ENCODE data around the gene SV2C.

The SV2C gene

GRCh38 chr5:76165711-76166374 is 82.7 kb downstream of the SV2C start:
- DNase-seq = no peak

GRCh38 chr5:76166886-76167576 is 83.8 kb downstream of the SV2C start:
- DNase-seq = no peak

DNA sequence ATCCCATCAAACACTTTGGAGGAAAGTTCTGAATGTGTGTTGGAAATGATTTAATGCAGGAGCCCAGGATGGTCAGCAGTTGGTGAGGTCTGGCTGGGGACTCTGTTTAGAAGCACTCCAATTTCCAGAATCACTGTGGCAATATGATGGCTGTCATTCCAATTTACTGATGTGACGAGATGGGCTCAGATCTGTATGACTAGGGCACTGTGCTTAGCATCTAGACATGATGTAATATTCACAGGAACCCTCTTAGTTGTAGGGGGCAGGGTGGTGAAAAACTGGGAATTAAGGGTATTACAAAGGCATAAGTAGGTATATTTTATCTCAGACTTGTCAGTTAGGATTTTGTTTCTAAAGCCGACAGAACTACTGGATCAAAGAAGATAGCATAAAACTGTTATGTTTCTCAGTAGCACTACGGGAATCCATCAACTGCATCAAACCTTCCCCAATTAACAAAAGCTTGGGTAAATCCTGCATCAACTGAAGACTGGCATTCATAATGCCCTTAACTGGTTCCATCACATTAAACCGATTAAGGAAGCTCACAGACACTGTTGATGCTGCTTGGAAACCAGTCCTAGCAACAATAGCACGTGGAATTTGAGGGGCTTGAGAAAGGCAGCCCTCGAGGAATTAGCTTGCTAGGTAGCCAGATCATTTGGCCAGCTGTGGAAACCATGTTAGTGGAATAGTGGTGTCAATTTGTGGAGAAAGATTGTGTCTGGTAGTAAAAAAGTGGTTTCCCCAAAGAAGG is 86.1 kb downstream of the SV2C start:
- no peak for DNase-seq

- no peak for DNase-seq
These were observed 90.9 kb downstream of the SV2C start for GRCh38 chr5:76174101-76174500.

GRCh38 chr5:76175051-76175666 is 92.0 kb downstream of the SV2C start:
- no peak for DNase-seq

DNA sequence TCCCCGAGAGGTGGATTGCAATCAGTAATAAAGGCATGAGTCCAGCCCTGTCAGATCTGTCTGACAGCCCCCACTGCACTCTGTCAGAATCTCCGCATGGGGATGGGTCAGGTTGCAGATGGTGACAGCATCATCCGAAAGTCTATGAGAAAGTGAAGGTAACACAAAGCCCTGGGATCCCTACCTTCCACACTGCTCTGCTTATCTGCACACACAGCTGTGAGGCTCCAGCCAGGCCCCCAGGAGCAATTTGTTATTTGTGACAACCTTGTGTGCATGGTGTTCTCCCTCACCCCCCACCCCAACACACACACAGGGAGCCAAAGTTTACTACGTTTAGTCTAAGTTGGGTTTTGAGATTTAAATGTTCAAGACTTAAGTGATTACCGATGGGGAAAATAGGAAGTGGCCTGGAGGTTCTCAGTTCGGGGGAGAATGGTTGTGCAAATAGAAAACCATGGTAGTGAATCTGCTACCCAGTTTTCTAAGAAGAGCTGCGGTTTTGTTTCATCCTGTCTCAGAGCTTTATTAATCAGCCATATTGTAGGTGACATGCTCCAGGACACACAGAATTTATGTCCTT is 92.7 kb downstream of the SV2C start:
- DNase-seq = no peak

- DNase-seq = no peak
These were observed 94.8 kb downstream of the SV2C start for GRCh38 chr5:76177978-76178377.

DNA sequence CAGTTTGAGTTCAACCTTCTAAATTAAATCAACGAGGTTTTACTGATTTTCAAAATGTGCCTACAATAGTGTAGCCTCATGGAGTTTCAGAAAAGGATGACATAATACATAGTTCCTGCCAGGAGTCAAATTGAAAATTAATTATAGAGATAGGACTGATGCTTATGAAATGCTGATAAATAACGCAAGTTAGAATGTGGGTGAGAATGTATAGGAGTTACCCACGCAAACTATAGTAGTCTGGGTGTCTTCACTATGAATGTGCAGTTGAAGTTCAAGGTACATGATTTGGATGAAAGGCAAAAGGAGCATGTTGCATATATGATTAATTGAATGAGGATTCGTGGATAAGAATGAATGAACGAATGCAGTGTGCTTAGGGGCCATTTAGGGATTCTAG is 95.7 kb downstream of the SV2C start:
- DNase-seq = no peak

DNA sequence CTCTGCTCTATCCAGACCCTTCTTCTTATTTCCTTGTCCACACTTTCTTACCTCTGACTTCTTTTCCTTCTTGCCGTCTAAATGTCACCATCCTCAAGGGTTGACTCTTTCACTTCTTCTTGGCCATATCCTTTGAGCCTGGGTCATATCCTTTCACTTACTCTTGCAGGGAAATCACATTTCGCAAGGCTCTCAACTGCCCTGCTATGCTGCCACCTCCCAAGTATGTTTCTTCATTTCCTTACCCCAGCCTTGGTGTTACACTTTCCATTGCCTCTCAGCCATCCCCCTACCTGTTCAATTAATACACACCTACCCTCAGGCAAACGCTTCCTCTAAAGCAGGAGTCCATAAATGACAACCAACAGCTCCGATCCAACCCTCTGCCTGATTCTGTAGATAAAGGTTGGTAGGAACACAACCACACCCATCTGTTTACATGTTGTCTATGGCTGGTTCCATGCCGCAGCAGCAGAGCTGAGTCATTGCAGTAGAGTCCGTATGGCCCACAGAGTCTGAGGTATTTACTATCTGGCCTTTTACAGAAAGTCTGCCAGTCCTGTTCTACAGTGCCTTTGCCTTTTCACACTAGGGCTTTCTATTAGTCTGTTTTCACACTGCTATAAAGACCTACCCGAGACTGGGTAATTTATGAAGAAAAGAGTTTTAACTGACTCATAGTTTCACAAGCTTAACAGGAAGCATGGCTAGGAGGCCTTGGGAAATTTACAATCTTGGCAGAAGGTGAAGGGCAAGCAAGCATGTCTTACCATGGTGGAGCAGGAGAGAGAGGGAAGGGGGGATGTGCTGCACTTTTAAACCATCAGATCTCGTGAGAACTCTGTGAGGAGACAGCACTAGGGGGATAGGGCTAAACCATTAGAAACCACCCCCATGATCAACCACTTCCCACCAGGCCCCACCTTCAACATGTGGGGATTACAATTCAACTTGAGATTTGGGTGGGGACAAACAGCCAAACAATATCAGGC is 97.9 kb downstream of the SV2C start:
- no peak for DNase-seq

DNA sequence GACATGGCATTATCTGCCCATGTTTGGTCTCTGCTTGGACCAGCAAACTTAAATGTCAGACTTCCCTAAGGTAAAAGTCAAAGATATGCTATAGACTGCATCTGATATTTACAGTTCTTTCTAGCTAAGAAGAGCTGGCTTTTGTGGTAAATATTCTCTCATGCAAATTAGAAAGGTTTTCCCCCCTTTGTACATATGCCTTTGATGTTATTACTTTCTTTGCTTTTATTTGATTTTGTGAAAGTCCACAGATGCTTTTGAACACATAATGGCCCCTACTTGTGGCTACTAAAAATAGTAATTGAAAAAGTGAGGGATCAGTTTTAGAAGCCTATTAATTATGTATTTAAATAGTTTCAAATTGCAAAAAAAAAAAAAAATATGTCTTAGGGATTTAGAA is 104.2 kb downstream of the SV2C start:
- DNase-seq = no peak

DNA sequence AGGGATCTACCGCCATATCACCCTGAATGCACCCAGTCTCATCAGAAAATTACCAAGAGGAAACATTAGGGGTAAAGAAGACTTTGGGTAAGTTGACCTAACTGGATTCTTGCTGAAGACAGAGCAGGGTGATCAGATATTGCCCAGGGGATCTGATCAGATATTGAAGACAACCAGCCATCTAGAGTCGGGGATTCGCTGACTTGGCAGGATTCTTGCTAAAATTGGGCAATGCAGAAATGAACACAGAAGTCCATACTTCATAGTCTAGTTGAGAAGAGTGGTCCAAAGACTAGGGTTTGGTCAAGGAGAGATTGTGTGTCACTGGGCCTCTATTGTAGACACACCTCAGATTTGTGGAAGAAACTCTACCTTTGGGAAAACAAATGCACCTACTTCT is 107.2 kb downstream of the SV2C start:
- DNase-seq = no peak

- DNase-seq = no peak
These were observed 109.7 kb downstream of the SV2C start for GRCh38 chr5:76192837-76193236.

- DNase-seq = no peak
These were observed 110.5 kb downstream of the SV2C start for GRCh38 chr5:76193635-76194034.

DNA sequence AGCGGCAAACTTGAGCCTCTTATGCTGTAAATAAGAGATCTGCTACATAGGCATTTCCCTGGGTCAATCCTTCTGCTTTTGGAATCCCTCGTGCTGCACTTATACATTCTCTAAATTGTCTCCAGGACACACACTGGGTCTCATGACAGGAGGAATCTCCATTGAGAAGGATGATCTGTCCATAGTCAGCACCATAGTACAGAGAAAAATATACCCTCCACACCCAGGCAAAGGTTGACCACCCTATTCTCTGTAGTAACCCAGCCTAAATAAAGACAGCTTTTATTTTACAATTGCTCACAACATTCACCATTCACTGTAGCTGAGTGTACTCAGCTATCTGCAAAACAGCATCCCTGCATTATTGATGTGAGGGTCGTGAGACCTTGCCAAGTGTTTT is 111.2 kb downstream of the SV2C start:
- no peak for DNase-seq

- no peak for DNase-seq
These were observed 113.3 kb downstream of the SV2C start for GRCh38 chr5:76196457-76196856.

GRCh38 chr5:76196886-76197489 is 113.8 kb downstream of the SV2C start:
- DNase-seq = no peak

DNA sequence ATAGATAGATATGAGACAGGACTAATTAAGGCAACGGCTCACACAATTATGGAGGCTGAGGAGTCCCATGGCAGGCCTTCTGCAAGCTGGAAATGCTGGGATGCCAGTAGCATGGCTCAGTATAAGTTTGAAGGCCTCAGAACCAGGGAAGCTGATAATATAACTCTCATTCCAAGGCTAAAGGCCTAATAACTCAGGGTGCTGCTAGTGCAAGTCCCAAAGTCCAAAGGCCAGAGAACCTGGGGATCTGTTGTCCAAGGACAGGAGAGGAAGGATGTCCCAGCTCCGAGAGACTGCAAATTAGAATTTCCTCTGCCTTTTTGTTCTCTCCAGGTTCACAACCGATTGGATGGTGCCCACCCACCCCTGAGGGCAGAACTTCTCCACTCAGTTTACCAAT is 114.5 kb downstream of the SV2C start:
- no peak for DNase-seq

DNA sequence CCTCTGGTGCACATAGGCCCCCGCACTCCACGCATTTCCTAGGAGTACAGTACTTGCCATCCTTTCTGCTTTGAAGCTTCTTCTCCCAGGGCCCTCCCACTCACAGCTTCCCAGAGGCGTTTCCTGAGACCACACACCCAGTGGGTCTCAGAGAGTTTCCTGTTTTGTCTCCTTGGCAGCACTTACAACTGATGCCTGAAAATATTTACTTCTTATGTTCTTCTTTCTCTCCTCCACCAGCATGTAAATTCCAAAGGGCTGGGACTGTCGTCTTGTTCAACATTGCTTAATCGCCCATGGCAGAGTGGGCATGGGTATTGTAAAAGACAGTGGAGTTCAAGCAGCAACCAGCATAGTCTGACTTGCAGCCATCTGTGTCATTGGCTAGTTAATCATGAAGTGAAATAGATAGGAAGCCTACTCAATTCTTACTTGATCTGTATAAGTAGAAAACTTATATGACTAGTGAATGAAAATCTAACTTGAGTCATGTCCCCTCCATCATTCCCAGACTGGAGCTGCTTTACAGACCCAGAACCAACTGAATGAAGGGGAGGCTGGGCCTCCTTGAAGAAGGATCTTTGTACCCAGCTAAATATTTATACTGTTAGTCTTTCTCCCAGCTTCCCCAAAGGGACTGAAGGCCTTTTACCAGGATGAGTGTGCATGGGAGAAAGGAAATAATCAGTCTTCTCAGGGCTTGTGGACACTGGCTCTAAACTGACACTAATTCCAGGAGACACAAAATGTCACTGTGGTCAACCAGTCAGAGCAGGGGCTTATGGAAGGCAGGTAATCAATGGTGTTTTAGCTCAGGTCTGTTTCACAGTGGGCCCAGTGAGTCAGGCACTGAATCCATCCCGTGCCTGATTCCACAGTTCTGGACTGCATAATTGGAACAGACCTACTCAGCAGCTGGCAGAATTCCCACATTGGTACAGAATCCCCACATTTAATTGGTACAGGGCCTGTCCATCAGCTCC is 116.4 kb downstream of the SV2C start:
- DNase-seq = no peak

- DNase-seq = no peak
These were observed 119.0 kb downstream of the SV2C start for GRCh38 chr5:76202182-76202581.

GRCh38 chr5:76204191-76204590 is 121.0 kb downstream of the SV2C start:
- DNase-seq = no peak
